GM11168 (cell line): Measurements from ENCODE around the gene KLK12.

Source experiments
- in situ Hi-C: fragments of 300-500 bp; cut with MboI; formaldehyde crosslinking; loops from one replicate; pipeline ENCODE4 v1.12.0; 2022; ENCODE audit warnings: low sequenced_read_pairs; ENCODE audit not compliant: unreplicated experiment

The KLK12 gene

GRCh38 chr19:51018745-51019543 lies 15.9 kb downstream of the KLK12 start:
- in situ Hi-C loops: no loop called here

GRCh38 chr19:51016798-51017683 lies 17.8 kb downstream of the KLK12 start:
- in situ Hi-C loops: no loop called here

DNA sequence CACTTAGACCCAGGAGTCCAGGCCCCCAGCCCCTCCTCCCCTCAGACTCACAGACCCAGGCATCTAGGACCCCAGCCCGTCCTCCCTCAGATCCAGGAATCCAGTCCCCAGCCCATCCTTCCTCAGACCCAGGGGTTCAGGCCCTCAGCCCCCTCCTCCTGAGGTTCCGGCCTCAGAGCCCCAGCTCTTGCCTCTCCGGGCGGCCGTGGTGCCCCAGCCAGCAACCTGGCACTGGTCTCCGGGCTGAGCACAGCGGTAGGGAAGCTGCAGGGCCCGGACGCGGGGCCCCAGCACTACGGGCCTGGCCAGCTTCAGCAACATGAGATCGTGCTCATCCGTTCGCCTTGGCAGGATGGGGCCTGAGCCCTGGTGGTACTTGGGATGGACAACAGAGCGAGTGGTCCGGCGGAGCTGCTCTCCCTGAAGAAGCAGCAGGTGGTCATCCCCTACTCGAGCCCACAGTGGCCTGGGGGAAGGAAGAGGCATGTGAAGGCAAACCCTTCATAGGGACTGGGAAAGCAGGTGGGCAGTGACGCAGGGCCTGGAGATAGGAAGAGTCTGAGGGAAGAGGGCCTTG lies 19.0 kb downstream of the KLK12 start:
- in situ Hi-C loops: no loop called here

- in situ Hi-C loops: no loop called here
These were observed 20.6 kb downstream of the KLK12 start for GRCh38 chr19:51014242-51014641.

GRCh38 chr19:51012661-51013190 lies 22.1 kb downstream of the KLK12 start:
- in situ Hi-C loops: no loop called here

- in situ Hi-C loops: no loop called here
These were observed 24.6 kb downstream of the KLK12 start for GRCh38 chr19:51010066-51010795.

DNA sequence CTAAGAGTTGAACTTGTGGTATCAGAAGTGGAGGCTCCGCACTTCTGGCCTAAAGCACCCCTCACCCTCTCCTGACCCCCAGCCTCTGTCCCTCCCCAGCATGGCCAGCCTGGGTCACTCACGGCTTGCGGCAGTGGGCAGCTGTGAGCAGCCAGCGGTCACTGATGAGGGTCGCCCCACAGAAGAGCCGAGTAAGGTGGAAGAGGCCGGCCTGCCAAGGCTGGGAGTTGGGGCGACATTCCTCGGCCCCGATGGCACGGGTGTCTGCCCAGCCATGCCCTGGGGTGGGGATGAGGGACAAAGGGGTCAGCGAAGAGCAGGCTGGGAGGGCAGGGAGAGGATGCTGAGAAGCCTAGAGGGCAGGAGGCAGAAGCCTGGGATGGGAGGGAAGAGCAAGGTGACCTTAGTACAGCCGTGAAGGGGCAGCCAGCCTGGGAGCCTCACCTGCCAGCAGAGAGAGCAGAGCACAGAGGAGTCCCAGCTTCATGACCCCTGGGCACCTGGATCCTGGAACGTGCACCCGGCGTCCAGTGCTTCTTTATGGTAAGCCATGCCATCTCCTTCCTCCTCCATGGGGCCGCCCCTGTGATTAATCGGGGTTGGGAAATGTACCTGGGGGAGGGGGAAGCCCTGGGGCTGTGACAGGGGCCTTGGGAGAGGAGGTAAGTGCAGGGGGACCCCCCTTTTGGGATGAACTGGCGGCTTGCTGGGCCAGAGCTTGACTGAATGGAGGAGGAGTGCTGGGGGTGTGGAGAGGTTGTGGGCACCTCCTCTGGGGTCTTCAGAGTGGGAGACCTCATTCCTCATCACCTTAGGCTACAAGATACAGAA lies 25.5 kb downstream of the KLK12 start:
- in situ Hi-C loops: no loop called here

- in situ Hi-C loops: no loop called here
These were observed 27.3 kb downstream of the KLK12 start for GRCh38 chr19:51007488-51007887.

GRCh38 chr19:51006406-51006805 lies 28.4 kb downstream of the KLK12 start:
- in situ Hi-C loops: no loop called here

- in situ Hi-C loops: no loop called here
These were observed 29.6 kb downstream of the KLK12 start for GRCh38 chr19:51005248-51005647.

GRCh38 chr19:51003316-51003715 lies 31.5 kb downstream of the KLK12 start:
- in situ Hi-C loops: no loop called here

GRCh38 chr19:51002542-51003311 lies 32.1 kb downstream of the KLK12 start:
- in situ Hi-C loops: no loop called here

GRCh38 chr19:51002089-51002532 lies 32.7 kb downstream of the KLK12 start:
- in situ Hi-C loops: no loop called here

DNA sequence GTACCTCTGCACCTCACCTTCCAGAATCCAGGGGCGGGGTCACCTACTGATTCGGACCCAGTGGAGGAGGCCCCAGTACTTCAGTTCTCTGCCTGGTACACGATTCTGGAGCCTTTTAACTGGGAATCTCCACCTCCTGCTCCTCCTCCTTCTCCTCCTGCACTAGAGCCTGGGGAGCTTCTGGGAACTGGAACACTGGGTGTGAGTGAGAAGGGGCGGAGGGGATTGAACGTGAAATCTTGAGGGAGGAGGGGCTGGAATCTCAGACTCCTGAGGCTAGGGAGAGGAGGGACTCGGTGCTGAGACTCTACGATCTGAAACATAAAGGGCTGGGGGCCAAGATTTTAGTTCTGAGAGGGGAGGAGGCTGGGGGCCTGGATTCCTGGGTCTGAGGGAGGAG lies 33.3 kb downstream of the KLK12 start, which contains the start of gene KLK8:
Gene KLK8 (minus strand): TSS at position 90 of the 400 bp plus-strand sequence. CDS start 437 bp downstream, outside the sequence.
- in situ Hi-C loops: no loop called here

GRCh38 chr19:51000981-51001380 lies 33.8 kb downstream of the KLK12 start:
- in situ Hi-C loops: no loop called here

- in situ Hi-C loops: no loop called here
These were observed 34.4 kb downstream of the KLK12 start for GRCh38 chr19:51000426-51000825.

- in situ Hi-C loops: no loop called here
These were observed 36.1 kb downstream of the KLK12 start for GRCh38 chr19:50998686-50999085.

DNA sequence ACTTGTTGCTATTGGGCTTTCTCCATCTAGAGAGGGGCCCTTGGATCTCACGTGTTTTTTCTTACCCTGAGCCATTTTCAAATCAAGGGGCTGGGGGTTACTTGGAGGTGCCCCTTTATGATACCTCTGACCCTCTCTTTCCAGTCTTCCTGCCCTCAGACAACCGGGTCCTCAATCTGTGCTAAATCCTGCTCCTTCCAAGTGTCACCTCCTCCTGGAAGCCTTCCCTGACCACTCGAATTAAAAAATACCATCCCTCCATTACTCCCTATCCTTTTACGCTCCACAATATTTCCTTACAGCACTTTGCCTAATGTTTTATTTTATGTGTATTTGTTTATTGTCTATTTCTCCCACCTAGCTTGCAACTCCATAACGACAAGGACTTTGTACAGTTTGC lies 36.7 kb downstream of the KLK12 start:
- in situ Hi-C loops: no loop called here
